HEK293 (cell line): ENCODE measurements around the gene SLC2A3.

Source experiments
- CTCF ChIA-PET: fragments of 350-600 bp; formaldehyde crosslinking; extraction: SDS; loops from one replicate; lab custom pipeline; 2021; ENCODE audit warnings: antibody characterized with exemption; lab: Yijun Ruan, JAX
- POLR2A ChIA-PET: fragments of 300-600 bp; formaldehyde crosslinking; extraction: SDS; loops from one replicate; lab custom pipeline; 2020; ENCODE audit warnings: antibody characterized with exemption, inconsistent platforms; lab: Yijun Ruan, JAX
- H3K27ac ChIP-seq: fragments of 200-500 bp; sonication (Bioruptor generic); 2 replicates; pipeline ENCODE4 v1.5.1; 2014; ENCODE audit warnings: low read depth, low read length, control low read depth, inconsistent platforms; ENCODE audit errors: extremely low read depth
- H3K36me3 ChIP-seq, 2 experiments: fragments of 200-500 bp in 1 of 2; sonication (Bioruptor generic) in 1 of 2; 1 replicate in 1 of 2; 2 replicates in 1 of 2; pipeline ENCODE4 v1.5.1; 2014 to 2017; ENCODE audit warnings: inconsistent platforms in 2 of 2, low read length in 2 of 2; ENCODE audit not compliant: control insufficient read depth in 2 of 2, insufficient read depth in 1 of 2
- H3K4me1 ChIP-seq: fragments of 200-500 bp; sonication (Bioruptor generic); 2 replicates; pipeline ENCODE4 v1.5.1; 2014; ENCODE audit warnings: mild to moderate bottlenecking, low read length, inconsistent platforms; ENCODE audit not compliant: control insufficient read depth, insufficient read depth
- H3K4me3 ChIP-seq: 2 replicates; pipeline ENCODE4 v1.5.1; 2011; ENCODE audit warnings: low read depth, mild to moderate bottlenecking, control low read depth, low read length, moderate library complexity
- H3K9me3 ChIP-seq: fragments of 200-500 bp; sonication (Bioruptor generic); 2 replicates; pipeline ENCODE4 v1.5.1; 2014; ENCODE audit warnings: low read depth, low read length, inconsistent platforms; ENCODE audit not compliant: control insufficient read depth, insufficient read depth
- CTCF ChIP-seq: fragments of 450-650 bp; formaldehyde crosslinking; IDR thresholded peaks from 2 replicates; pipeline ENCODE4 v1.5.1; 2016; ENCODE audit warnings: missing biosample characterization, missing genetic modification characterization
- INSM2 ChIP-seq: fragments of 450-650 bp; formaldehyde crosslinking; IDR thresholded peaks from 2 replicates; pipeline ENCODE4 v1.5.1; 2016; ENCODE audit warnings: missing biosample characterization, missing genetic modification characterization
- ZFP3 ChIP-seq: fragments of 450-650 bp; formaldehyde crosslinking; IDR thresholded peaks from 2 replicates; pipeline ENCODE4 v1.5.1; 2016; ENCODE audit warnings: low read depth, missing biosample characterization, missing genetic modification characterization
- ZNF571 ChIP-seq: fragments of 450-650 bp; formaldehyde crosslinking; IDR thresholded peaks from 2 replicates; pipeline ENCODE4 v1.5.0; 2017; ENCODE audit warnings: missing biosample characterization, missing genetic modification characterization

Gene SLC2A3

GRCh38 chr12:7870335-7870734 is 65.7 kb downstream of the SLC2A3 start:
- Histone ChIP-seq H3K27ac (no peak overlapping the region), H3K4me1 (0 out of 2 replicates have a peak, but pooled peaks cover 3% of the 10 kb centered on the region), H3K4me3 (no peak overlapping the region), H3K9me3 (no peaks in the 10 kb centered on the region), H3K36me3 (no peaks in the 10 kb centered on the region)
- CTCF ChIA-PET: interaction anchor here (0.7 kb wide), 1 partner anchor 11 kb away, joined by 4 read pairs; no protein-coding TSS in a partner anchor
- TF ChIP-seq INSM2 (tag by site-specific recombination) (no peak), ZFP3 (tag by site-specific recombination) (no peak), CTCF (tag by site-specific recombination) (no peak), ZNF571 (tag by site-specific recombination) (no peak)
- POLR2A ChIA-PET: no interaction called here
